HEK293T (cell line): ENCODE results near the gene EXOC7.

Source experiments
- ELF4 ChIP-seq: fragments of 450-650 bp; IDR thresholded peaks from 2 replicates; pipeline ENCODE4 v1.6.1; 2017; ENCODE audit warnings: antibody characterized with exemption
- FOXK2 ChIP-seq: fragments of 450-650 bp; IDR thresholded peaks from 2 replicates; pipeline ENCODE4 v1.6.1; 2016; ENCODE audit warnings: mild to moderate bottlenecking
- FOXM1 ChIP-seq: fragments of 450-650 bp; IDR thresholded peaks from 2 replicates; pipeline ENCODE4 v1.6.1; 2017; ENCODE audit warnings: mild to moderate bottlenecking, borderline replicate concordance
- L3MBTL2 ChIP-seq: fragments of 450-650 bp; conservative IDR thresholded peaks from 2 replicates; pipeline ENCODE4 v1.6.1; 2016; ENCODE audit warnings: mild to moderate bottlenecking
- SP1 ChIP-seq: fragments of 450-650 bp; IDR thresholded peaks from 2 replicates; pipeline ENCODE4 v1.6.1; 2017
- TARDBP ChIP-seq: fragments of 450-650 bp; IDR thresholded peaks from 2 replicates; pipeline ENCODE4 v1.6.1; 2016
- TF ChIP-seq, protein P1 (sequence below): fragments of 450-650 bp; IDR thresholded peaks from 2 replicates; pipeline ENCODE4 v1.6.1; 2016

DNA sequence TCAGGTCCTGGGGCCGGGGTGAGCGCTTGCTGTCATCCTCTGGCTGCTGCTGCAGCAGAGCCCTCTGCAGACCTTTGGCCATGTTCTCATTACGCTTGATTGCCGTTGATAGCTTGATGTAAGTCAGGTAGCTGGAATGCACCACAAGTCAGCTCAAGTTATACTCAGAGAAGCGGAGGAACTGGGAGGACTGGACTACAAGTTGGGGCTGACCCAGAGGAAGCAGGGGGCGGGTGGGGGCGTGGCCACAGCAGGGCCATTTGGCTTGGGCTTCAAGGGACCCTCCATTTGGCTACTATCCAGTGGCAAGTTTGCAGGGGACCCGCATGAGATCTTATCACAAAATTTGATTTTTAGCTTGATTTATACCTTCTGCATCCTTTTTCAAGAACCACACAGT is 57.5 kb downstream of the EXOC7 start:
- TF ChIP-seq L3MBTL2: no peak
- TF ChIP-seq ELF4: no peak
- no peak for TF ChIP-seq TARDBP
- no peak for TF ChIP-seq FOXK2
- no peak for TF ChIP-seq SP1
- TF ChIP-seq, protein P1, sequence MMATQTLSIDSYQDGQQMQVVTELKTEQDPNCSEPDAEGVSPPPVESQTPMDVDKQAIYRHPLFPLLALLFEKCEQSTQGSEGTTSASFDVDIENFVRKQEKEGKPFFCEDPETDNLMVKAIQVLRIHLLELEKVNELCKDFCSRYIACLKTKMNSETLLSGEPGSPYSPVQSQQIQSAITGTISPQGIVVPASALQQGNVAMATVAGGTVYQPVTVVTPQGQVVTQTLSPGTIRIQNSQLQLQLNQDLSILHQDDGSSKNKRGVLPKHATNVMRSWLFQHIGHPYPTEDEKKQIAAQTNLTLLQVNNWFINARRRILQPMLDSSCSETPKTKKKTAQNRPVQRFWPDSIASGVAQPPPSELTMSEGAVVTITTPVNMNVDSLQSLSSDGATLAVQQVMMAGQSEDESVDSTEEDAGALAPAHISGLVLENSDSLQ: no peak
- no peak for TF ChIP-seq FOXM1
